Measurements from ENCODE around the gene C1orf116. TPM values are rescaled to one million over a fixed set of nuclear protein-coding genes. Genes with fewer than 3 reads are reported as not detected.

The C1orf116 gene
- total and polyA plus RNA-seq, 4 donors = 0.27 to 0.79 (median 0.46) TPM

- Histone ChIP-seq H3K27ac (ENCODE audit: low read depth in 1 of 2, low read length in 2 of 2) (peak overlapping the region; percentile 5 to 57), H3K9me3 (ENCODE audit: control insufficient read depth in 4 of 4, low read length in 3 of 4) (no peaks in the 10 kb centered on the region), H3K27me3 (ENCODE audit: control insufficient read depth in 4 of 4, insufficient read depth in 4 of 4, low read length in 3 of 4) (no peaks in the 10 kb centered on the region), H3K9ac (ENCODE audit: low read depth in 1 of 2, low read length in 2 of 2) (no peak overlapping the region), H3K4me3 (ENCODE audit: low read depth in 1 of 3, low read length in 3 of 3) (no peak overlapping the region), H3K4me1 (ENCODE audit: control insufficient read depth in 4 of 4, insufficient read depth in 4 of 4, low read length in 3 of 4) (peaks cover 6 to 20% (median 16%) of the 10 kb centered on the region in 4 donors), H3K36me3 (ENCODE audit: control insufficient read depth in 4 of 4, insufficient read depth in 3 of 4, low read depth in 1 of 4, low read length in 3 of 4) (no peaks in the 10 kb centered on the region)
- TF ChIP-seq JUND (IDR thresholded peaks at IDR 0.05) = no peak
- no peak for TF ChIP-seq REST (IDR thresholded peaks at IDR 0.05)
- TF ChIP-seq MAX (IDR thresholded peaks at IDR 0.05) = no peak
- 33% methylated on average over 1 of the region's 1 CpG for WGBS
- no peak for DNase-seq (ENCODE audit: low spot score)
Observed at GRCh38 chr1:207031016-207031415, 1.5 kb downstream of the C1orf116 start.

- no peak overlapping the region for H3K4me3 ChIP-seq (ENCODE audit: low read depth in 1 of 3, low read length in 3 of 3)
- H3K27ac ChIP-seq (ENCODE audit: low read depth in 1 of 2, low read length in 2 of 2) = no peak overlapping the region
- no peak overlapping the region for H3K9ac ChIP-seq (ENCODE audit: low read depth in 1 of 2, low read length in 2 of 2)
Observed at GRCh38 chr1:207030522-207031009, 2.0 kb downstream of the C1orf116 start.

More at GRCh38 chr1:207030522-207031009, 2.0 kb downstream of the C1orf116 start:
- 47% methylated on average over 5 of the region's 5 CpGs for WGBS
- H3K36me3 ChIP-seq (ENCODE audit: control insufficient read depth in 4 of 4, insufficient read depth in 3 of 4, low read depth in 1 of 4, low read length in 3 of 4) = no peaks in the 10 kb centered on the region
- no peak for DNase-seq (ENCODE audit: low spot score)
- H3K9me3 ChIP-seq (ENCODE audit: control insufficient read depth in 4 of 4, low read length in 3 of 4) = no peaks in the 10 kb centered on the region
- no peaks in the 10 kb centered on the region for H3K27me3 ChIP-seq (ENCODE audit: control insufficient read depth in 4 of 4, insufficient read depth in 4 of 4, low read length in 3 of 4)
- no peak for TF ChIP-seq HNF4G (IDR thresholded peaks at IDR 0.05)
- TF ChIP-seq FOXA1 (IDR thresholded peaks at IDR 0.05) = no peak
- TF ChIP-seq YY1 (IDR thresholded peaks at IDR 0.05) = no peak
- TF ChIP-seq ATF3 (IDR thresholded peaks at IDR 0.05) = no peak
- TF ChIP-seq RAD21 (IDR thresholded peaks at IDR 0.05) = no peak
- TF ChIP-seq EGR1 (IDR thresholded peaks at IDR 0.05; ENCODE audit: low read depth in 2 of 2) = no peak
- no peak for TF ChIP-seq FOXA2 (IDR thresholded peaks at IDR 0.05)
- TF ChIP-seq CTCF (IDR thresholded peaks at IDR 0.05; ENCODE audit: low read depth, low read length, missing input control) = no peak
- TF ChIP-seq REST (IDR thresholded peaks at IDR 0.05) = no peak
- no peak for TF ChIP-seq HNF4A (conservative IDR thresholded peaks at IDR 0.05)
- no peak for TF ChIP-seq JUND (IDR thresholded peaks at IDR 0.05)
- no peak for TF ChIP-seq TAF1 (conservative IDR thresholded peaks at IDR 0.05)
- H3K4me1 ChIP-seq (ENCODE audit: control insufficient read depth in 4 of 4, insufficient read depth in 4 of 4, low read length in 3 of 4) = peaks cover 6 to 23% (median 18%) of the 10 kb centered on the region in 4 donors
